HCT116 (cell line): Measurements from ENCODE around the gene NFASC. TPM values are rescaled to one million over a fixed set of nuclear protein-coding genes. Genes with fewer than 3 reads are reported as not detected.

Source experiments
- ATAC-seq: fragments of 200-7000 bp; cut with Tn5 transposase; 2 replicates; pipeline ENCODE4 v1.9.1; 2020; ENCODE audit warnings: mild to moderate bottlenecking, moderate library complexity
- BruUV-seq: library from RNA; stranded (reverse); fragments of 400-500 nt; replicated peaks from 2 replicates; lab custom pipeline; 2021; lab: Mats Ljungman, UMichigan
- CTCF ChIA-PET: fragments of 300-600 bp; sonication (Branson Sonifier 250); formaldehyde crosslinking; loops from one replicate; lab custom pipeline; 2021; ENCODE audit warnings: antibody characterized with exemption; lab: Charles Lee
- POLR2A ChIA-PET: fragments of 300-600, 350-600 bp; sonication (Branson Sonifier 250); formaldehyde crosslinking; loops from one replicate; lab custom pipeline; 2021; ENCODE audit warnings: antibody characterized with exemption; lab: Charles Lee
- RAD21 ChIA-PET, 2 experiments: fragments of 300-600 bp; sonication (Branson Sonifier 250); formaldehyde crosslinking; loops; one replicate each; lab custom pipeline; 2023; ENCODE audit warnings: low total read pairs in 2 of 2; ENCODE audit not compliant: uncharacterized antibody in 2 of 2, unreplicated experiment in 2 of 2, low non-redundant PET in 1 of 2; lab: Charles Lee
- DNase-seq: peaks from one replicate; pipeline ENCODE4 v3.0.0-alpha.2; 2010; ENCODE audit warnings: low read depth, low spot score
- H2AFZ ChIP-seq: fragments of 200-600 bp; shearing (Covaris generic), sonication (generic); 2 replicates; pipeline ENCODE4 v1.6.1; 2017; ENCODE audit warnings: low read depth, mixed run types, mixed read lengths, antibody characterized with exemption, low read length; ENCODE audit not compliant: poor library complexity, severe bottlenecking
- H3K27ac ChIP-seq: 2 replicates; pipeline ENCODE4 v1.5.1; 2012; ENCODE audit warnings: low read depth, low read length
- H3K27me3 ChIP-seq: fragments of 200-600 bp; sonication (generic); 2 replicates; pipeline ENCODE4 v1.6.1; 2016; ENCODE audit warnings: mixed run types, low read length, mixed read lengths; ENCODE audit not compliant: insufficient read depth
- H3K36me3 ChIP-seq, 2 experiments: fragments of 200-500 bp in 1 of 2; fragments of 200-600 bp in 1 of 2; sonication (Bioruptor generic) in 1 of 2; sonication (generic) in 1 of 2; 2 replicates each; pipeline versions ENCODE4 v1.5.1 to v1.6.1; 2014 to 2016; ENCODE audit warnings: low read length in 2 of 2, inconsistent platforms in 1 of 2, mixed read lengths in 1 of 2, mixed run types in 1 of 2; ENCODE audit not compliant: insufficient read depth in 2 of 2, control insufficient read depth in 1 of 2
- H3K4me1 ChIP-seq, 2 experiments: fragments of 200-600 bp in 1 of 2; sonication (generic) in 1 of 2; 2 replicates each; pipeline versions ENCODE4 v1.5.1 to v1.6.1; 2012 to 2017; ENCODE audit warnings: low read length in 2 of 2, inconsistent platforms in 1 of 2, mild to moderate bottlenecking in 1 of 2, mixed read lengths in 1 of 2, mixed run types in 1 of 2, moderate library complexity in 1 of 2; ENCODE audit not compliant: insufficient read depth in 2 of 2, control insufficient read depth in 1 of 2
- H3K4me2 ChIP-seq: fragments of 200-600 bp; sonication (generic); 2 replicates; pipeline ENCODE4 v1.6.1; 2017; ENCODE audit warnings: mixed run types, low read length, mixed read lengths
- H3K4me3 ChIP-seq, 2 experiments: fragments of 200-600 bp in 1 of 2; sonication (generic) in 1 of 2; replicated peaks in 1 of 2; 2 replicates each; pipeline ENCODE4 v1.5.1; 2011 to 2016; ENCODE audit warnings: low read length in 2 of 2, control low read depth in 1 of 2, low read depth in 1 of 2, mild to moderate bottlenecking in 1 of 2, mixed read lengths in 1 of 2, mixed run types in 1 of 2
- H3K79me2 ChIP-seq: fragments of 200-600 bp; sonication (generic); 2 replicates; pipeline ENCODE4 v1.6.1; 2017; ENCODE audit warnings: mild to moderate bottlenecking, mixed run types, low read length, moderate library complexity, mixed read lengths; ENCODE audit not compliant: insufficient read depth
- H3K9ac ChIP-seq: fragments of 200-600 bp; sonication (generic); 2 replicates; pipeline ENCODE4 v1.6.1; 2016; ENCODE audit warnings: low read length, mixed read lengths
- H3K9me2 ChIP-seq: fragments of 200-600 bp; sonication (generic), shearing (Covaris generic); 2 replicates; pipeline ENCODE4 v1.6.1; 2017; ENCODE audit warnings: mixed run types, mild to moderate bottlenecking, moderate library complexity; ENCODE audit not compliant: insufficient read depth
- H3K9me3 ChIP-seq, 2 experiments: fragments of 200-500 bp in 1 of 2; fragments of 200-600 bp in 1 of 2; sonication (Bioruptor generic) in 1 of 2; sonication (generic) in 1 of 2; 2 replicates each; pipeline ENCODE4 v1.6.1; 2014 to 2017; ENCODE audit warnings: low read length in 2 of 2, mixed read lengths in 2 of 2, inconsistent platforms in 1 of 2, low read depth in 1 of 2, mild to moderate bottlenecking in 1 of 2, mixed run types in 1 of 2, moderate library complexity in 1 of 2; ENCODE audit not compliant: control insufficient read depth in 1 of 2, insufficient read depth in 1 of 2
- H4K20me1 ChIP-seq: fragments of 200-600 bp; sonication (generic), shearing (Covaris generic); 2 replicates; pipeline ENCODE4 v1.6.1; 2017; ENCODE audit warnings: mixed run types, mild to moderate bottlenecking, moderate library complexity; ENCODE audit not compliant: insufficient read depth
- CBX3 ChIP-seq: IDR thresholded peaks from 2 replicates; pipeline ENCODE4 v1.6.1; 2012; ENCODE audit warnings: low read depth
- CTCF ChIP-seq, 3 experiments: fragments of 200-600 bp in 1 of 3; sonication (generic) in 1 of 3; IDR thresholded peaks in 2 of 3; conservative IDR thresholded peaks in 1 of 3; 2 replicates each; pipeline ENCODE4 v1.5.1; 2012 to 2017; ENCODE audit warnings: low read depth in 2 of 3, low read length in 2 of 3, antibody characterized with exemption in 1 of 3, borderline replicate concordance in 1 of 3, control low read depth in 1 of 3, mild to moderate bottlenecking in 1 of 3, mixed read lengths in 1 of 3, mixed run types in 1 of 3, moderate library complexity in 1 of 3; ENCODE audit not compliant: insufficient read depth in 1 of 3
- EGR1 ChIP-seq: IDR thresholded peaks from 2 replicates; pipeline ENCODE4 v1.6.1; 2012; ENCODE audit warnings: low read depth
- ELF1 ChIP-seq: IDR thresholded peaks from 2 replicates; pipeline ENCODE4 v1.6.1; 2012; ENCODE audit warnings: low read depth, borderline replicate concordance
- EZH2 ChIP-seq: fragments of 200-600 bp; sonication (generic); IDR thresholded peaks from 2 replicates; pipeline ENCODE4 v1.6.1; 2017; ENCODE audit warnings: antibody characterized with exemption, mixed run types
- EZH2phosphoT487 ChIP-seq: fragments of 200-600 bp; IDR thresholded peaks from 2 replicates; pipeline ENCODE4 v1.6.1; 2018; ENCODE audit warnings: antibody characterized with exemption, borderline replicate concordance
- MAX ChIP-seq: IDR thresholded peaks from 2 replicates; pipeline ENCODE4 v1.6.1; 2012
- POLR2AphosphoS5 ChIP-seq: IDR thresholded peaks from 2 replicates; pipeline ENCODE4 v1.6.1; 2011; ENCODE audit warnings: mild to moderate bottlenecking, low read depth, low read length, moderate library complexity
- RAD21 ChIP-seq: IDR thresholded peaks from 2 replicates; pipeline ENCODE4 v1.6.1; 2012; ENCODE audit warnings: low read depth, mild to moderate bottlenecking
- REST ChIP-seq: IDR thresholded peaks from 2 replicates; pipeline ENCODE4 v1.6.1; 2012; ENCODE audit warnings: low read depth
- SIN3A ChIP-seq: IDR thresholded peaks from 2 replicates; pipeline ENCODE4 v1.6.1; 2012; ENCODE audit warnings: low read depth
- SRF ChIP-seq: IDR thresholded peaks from 2 replicates; pipeline ENCODE4 v1.6.1; 2012; ENCODE audit warnings: low read depth
- TCF7L2 ChIP-seq: IDR thresholded peaks from 2 replicates; pipeline ENCODE4 v1.7.0; 2011; ENCODE audit warnings: borderline replicate concordance, inconsistent platforms; ENCODE audit not compliant: insufficient read depth, insufficient read length; ENCODE audit errors: extremely low read depth
- YY1 ChIP-seq: IDR thresholded peaks from 2 replicates; pipeline ENCODE4 v1.6.1; 2011; ENCODE audit warnings: low read length, low read depth, moderate library complexity, mild to moderate bottlenecking; ENCODE audit not compliant: insufficient replicate concordance; ENCODE audit errors: extremely low read depth
- ZBTB33 ChIP-seq: IDR thresholded peaks from 2 replicates; pipeline ENCODE4 v1.6.1; 2011; ENCODE audit warnings: mild to moderate bottlenecking, low read length, moderate library complexity; ENCODE audit not compliant: insufficient replicate concordance; ENCODE audit errors: extremely low read depth
- ZFX ChIP-seq: fragments of 450-650 bp; IDR thresholded peaks from 2 replicates; pipeline ENCODE4 v1.6.1; 2017
- ZNF274 ChIP-seq: fragments of 200-500 bp; sonication (Bioruptor generic); IDR thresholded peaks from 2 replicates; pipeline ENCODE4 v1.6.1; 2014; ENCODE audit warnings: mild to moderate bottlenecking, low read depth, low read length, inconsistent platforms
- intact Hi-C: fragments of 100-400 bp; cut with micrococcal nuclease; formaldehyde crosslinking; loops from 2 replicates; pipeline ENCODE4 v1.10.0; 2022
- total RNA-seq: library from RNA; stranded (reverse); gene quantifications from one replicate; pipeline ENCODE4 v1.2.1, GENCODE V29; 2021; ENCODE audit not compliant: unreplicated experiment

The NFASC gene
- total RNA-seq, 1 experiment from 2014 or later, result 0.57 TPM

GRCh38 chr1:204900721-204901120 is 30.1 kb downstream of the NFASC start (continued):
- TF ChIP-seq YY1, result no peak
- TF ChIP-seq SRF, result no peak
- TF ChIP-seq, all 23 proteins: peak for 0

GRCh38 chr1:204902671-204903070 is 32.0 kb downstream of the NFASC start:
- H3K27me3 ChIP-seq, result peaks cover 56% of the 10 kb centered on the region
- no peak for ATAC-seq
- H2AFZ ChIP-seq, result no peak overlapping the region
- TF ChIP-seq EZH2phosphoT487 (no peak), RAD21 (no peak), ELF1 (no peak), REST (no peak), MAX (no peak), SRF (no peak), YY1 (no peak), TCF7L2 (no peak), CTCF (IDR thresholded peaks at IDR 0.05 in 2 of 3, conservative IDR thresholded peaks at IDR 0.05 in 1 of 3; ENCODE audit: borderline replicate concordance in 1 of 3, insufficient read depth in 1 of 3, low read depth in 2 of 3, low read length in 2 of 3) (no peak), ZFX (no peak), ZBTB33 (no peak), POLR2AphosphoS5 (no peak), EGR1 (no peak), EZH2 (no peak), SIN3A (no peak), ZNF274 (no peak), CBX3 (no peak)
- H3K4me2 ChIP-seq, result no peak overlapping the region
- no peak overlapping the region for H3K27ac ChIP-seq
- H3K9me2 ChIP-seq, result no peaks in the 10 kb centered on the region
- ChIA-PET POLR2A (no interaction called here), RAD21 (no interaction called here), CTCF (no interaction called here)
- no peak overlapping the region for H3K4me3 ChIP-seq
- H3K79me2 ChIP-seq, result no peaks in the 10 kb centered on the region
- H3K36me3 ChIP-seq, result no peaks in the 10 kb centered on the region
- intact Hi-C loops, result no loop called here
- no TSS peak for BruUV-seq
- no peaks in the 10 kb centered on the region for H4K20me1 ChIP-seq
- DNase-seq, result no peak
- no peak overlapping the region for H3K9ac ChIP-seq
- H3K4me1 ChIP-seq, result no peaks in the 10 kb centered on the region
- no peaks in the 10 kb centered on the region for H3K9me3 ChIP-seq
